CD4-positive, alpha-beta memory T cell (primary cell): ENCODE measurements around the gene IQUB. TPM values are rescaled to one million over a fixed set of nuclear protein-coding genes. Genes with fewer than 3 reads are reported as not detected.
"Not testable (repeated sequence)": the region's sequence is repeated elsewhere in the genome, so short reads cannot be mapped to it uniquely, and the experiment has no call there.

ENCODE experiments used
- CTCF ChIA-PET: fragments of 350-600 bp; sonication (Branson Sonifier 250); formaldehyde crosslinking; loops from one replicate; lab custom pipeline; 2021; ENCODE audit warnings: inconsistent platforms; ENCODE audit not compliant: partially characterized antibody; lab: Charles Lee
- POLR2A ChIA-PET: fragments of 350-600 bp; sonication (Branson Sonifier 250); formaldehyde crosslinking; loops from one replicate; lab custom pipeline; 2021; ENCODE audit not compliant: partially characterized antibody; lab: Charles Lee
- DNase-seq, 5 donors: peaks; one replicate each; pipeline versions ENCODE4 v3.0.0 to v3.0.0-alpha.2; 2020 to 2022; ENCODE audit warnings: mixed read lengths in 1 of 5
- H3K27ac ChIP-seq: one replicate; pipeline ENCODE4 v1.7.0; 2013; ENCODE audit warnings: low read depth, low read length
- H3K27me3 ChIP-seq: 2 replicates; pipeline ENCODE4 v1.7.0; 2013; ENCODE audit warnings: mild to moderate bottlenecking, low read length, moderate library complexity; ENCODE audit not compliant: insufficient read depth
- H3K36me3 ChIP-seq: 2 replicates; pipeline ENCODE4 v1.7.0; 2013; ENCODE audit warnings: mild to moderate bottlenecking, low read length, moderate library complexity; ENCODE audit not compliant: insufficient read depth
- H3K4me1 ChIP-seq: 2 replicates; pipeline ENCODE4 v1.7.0; 2013; ENCODE audit warnings: mild to moderate bottlenecking, low read length, moderate library complexity; ENCODE audit not compliant: insufficient read depth
- H3K4me3 ChIP-seq, 2 donors: one replicate each; pipeline ENCODE4 v1.7.0; 2013; ENCODE audit warnings: low read length in 2 of 2, mild to moderate bottlenecking in 1 of 2
- H3K9me3 ChIP-seq, 2 donors: one replicate each; pipeline ENCODE4 v1.7.0; 2013; ENCODE audit warnings: low read length in 2 of 2, control low read depth in 1 of 2; ENCODE audit not compliant: control insufficient read depth in 1 of 2
- H3K27ac Mint-ChIP-seq, 7 donors: one replicate each; pipeline ENCODE4 v1.8.0; 2020 to 2021; ENCODE audit warnings: mixed read lengths in 7 of 7, mild to moderate bottlenecking in 6 of 7, inconsistent platforms in 3 of 7, moderate library complexity in 3 of 7
- H3K27me3 Mint-ChIP-seq, 2 donors: one replicate each; pipeline ENCODE4 v1.8.0; 2020 to 2021; ENCODE audit warnings: mixed read lengths in 2 of 2
- H3K36me3 Mint-ChIP-seq, 2 donors: one replicate each; pipeline ENCODE4 v1.8.0; 2020 to 2021; ENCODE audit warnings: mixed read lengths in 2 of 2, inconsistent platforms in 1 of 2, mild to moderate bottlenecking in 1 of 2
- H3K4me1 Mint-ChIP-seq, 4 donors: one replicate each; pipeline ENCODE4 v1.8.0; 2020 to 2021; ENCODE audit warnings: mixed read lengths in 4 of 4, mild to moderate bottlenecking in 1 of 4
- H3K4me3 Mint-ChIP-seq, 8 donors: one replicate each; pipeline ENCODE4 v1.8.0; 2020 to 2021; ENCODE audit warnings: mixed read lengths in 8 of 8, mild to moderate bottlenecking in 7 of 8, moderate library complexity in 6 of 8, inconsistent platforms in 3 of 8
- H3K9me3 Mint-ChIP-seq, 8 donors: one replicate each; pipeline ENCODE4 v1.8.0; 2020 to 2021; ENCODE audit warnings: mixed read lengths in 8 of 8, mild to moderate bottlenecking in 5 of 8, inconsistent platforms in 3 of 8, moderate library complexity in 1 of 8
- intact Hi-C: fragments of 100-400 bp; cut with micrococcal nuclease; formaldehyde crosslinking; loops from one replicate; pipeline ENCODE4 v1.15.1; 2023
- polyA plus RNA-seq, 2 donors: library from polyadenylated mRNA; unstranded; fragments of 300-500 nt; fragmentation: Illumina TruSeq; gene quantifications; one replicate each; pipeline ENCODE4 v1.2.3, GENCODE V29; 2021
- total RNA-seq, 2 experiments: library from RNA; stranded (reverse); gene quantifications; one replicate each; pipeline ENCODE4 v1.2.3, GENCODE V29; 2021

The IQUB gene
- total and polyA plus RNA-seq, 4 experiments from 2014 or later = 0.14 to 0.49 TPM; not detected in 2

DNA sequence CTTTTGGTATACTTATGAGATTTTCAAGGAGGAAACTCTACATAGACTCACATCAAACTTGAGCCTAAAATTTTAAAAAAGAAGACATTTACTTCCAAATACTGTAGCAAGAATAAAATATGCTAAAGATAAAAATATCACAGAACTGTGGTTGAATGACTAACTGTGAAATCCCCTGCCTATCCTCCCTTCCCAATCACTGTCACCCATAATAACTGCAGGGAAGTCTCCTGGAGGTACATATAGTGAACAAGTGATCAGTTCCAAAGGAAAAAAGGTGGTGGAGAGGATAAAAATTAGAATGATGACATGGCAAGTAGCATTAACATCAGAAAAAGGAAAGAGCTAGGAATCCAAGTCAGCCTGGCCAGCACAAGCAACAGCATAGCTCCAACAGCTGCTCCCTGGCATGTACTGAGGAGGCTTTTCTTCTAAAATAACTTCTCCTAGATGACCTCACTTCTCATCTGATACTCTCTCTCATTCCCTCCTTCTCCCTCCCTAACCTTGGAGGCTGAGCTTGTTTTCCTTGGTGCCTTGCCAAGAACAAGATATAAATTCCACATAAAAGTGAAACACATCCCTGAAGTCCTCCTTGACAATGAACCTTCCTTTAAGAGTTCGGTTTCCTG is 124.0 kb downstream of the IQUB start:
- Histone ChIP-seq H3K36me3 (no peaks in the 10 kb centered on the region), H3K4me3 (no peak overlapping the region), H3K27me3 (no peaks in the 10 kb centered on the region), H3K9me3 (no peaks in the 10 kb centered on the region), H3K4me1 (no peaks in the 10 kb centered on the region), H3K27ac (no peak overlapping the region)
- Mint-ChIP-seq H3K27ac (no peak overlapping the region), H3K9me3 (peaks cover 0 to 4% (median 1%) of the 10 kb centered on the region in 8 donors), H3K4me3 (peak overlapping the region in 1 of 8 donors; percentile 68), H3K36me3 (no peaks in the 10 kb centered on the region), H3K27me3 (peaks cover 0 to 1% of the 10 kb centered on the region in 2 donors), H3K4me1 (no peaks in the 10 kb centered on the region)
- DNase-seq = no peak
- intact Hi-C loops = no loop called here
- ChIA-PET POLR2A (no interaction called here), CTCF (no interaction called here)

DNA sequence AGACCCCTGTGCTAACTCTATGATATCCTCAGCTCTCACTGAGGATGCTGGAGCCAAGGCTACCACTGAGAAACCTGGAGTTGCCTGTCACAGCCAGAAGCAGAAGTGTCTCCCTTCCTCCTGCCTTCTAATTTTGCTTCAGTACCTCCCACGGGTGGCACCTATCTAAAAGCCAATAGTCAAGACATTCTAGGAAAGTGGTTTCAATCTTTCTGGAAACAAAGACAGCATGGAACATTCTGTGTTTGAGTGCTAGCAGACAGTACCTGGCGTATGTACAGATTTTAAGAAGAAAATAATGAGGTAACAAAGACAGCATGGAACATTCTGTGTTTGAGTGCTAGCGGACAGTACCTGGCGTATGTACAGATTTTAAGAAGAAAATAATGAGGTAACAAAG is 126.4 kb downstream of the IQUB start:
- H3K9me3 ChIP-seq, H3K27ac ChIP-seq, H3K4me3 Mint-ChIP-seq, H3K27me3 Mint-ChIP-seq, H3K36me3 ChIP-seq, H3K27me3 ChIP-seq, H3K4me3 ChIP-seq, H3K27ac Mint-ChIP-seq, H3K9me3 Mint-ChIP-seq, CTCF ChIA-PET, H3K4me1 ChIP-seq, intact Hi-C loops, DNase-seq, H3K36me3 Mint-ChIP-seq, H3K4me1 Mint-ChIP-seq, POLR2A ChIA-PET: not testable (repeated sequence)

Other genes starting within 250 kb of the IQUB start
- 10 to 100 TPM; 62.7 to 64.6 TPM for gene NDUFA5, start 23.2 kb upstream of the IQUB start, total RNA-seq
- gene NDUFA5, start 23.2 kb upstream of the IQUB start, polyA plus RNA-seq = 100 to 1,000 TPM in 1 of 2 donors, 10 to 100 TPM in 1; 80.1 to 108 TPM
- not detected for gene ASB15, start 67.2 kb upstream of the IQUB start, total RNA-seq
- gene ASB15, start 67.2 kb upstream of the IQUB start, polyA plus RNA-seq = under 1 TPM; 0.10 to 0.21 TPM
- not detected for gene LMOD2, start 121.3 kb upstream of the IQUB start, total RNA-seq
- gene LMOD2, start 121.3 kb upstream of the IQUB start, polyA plus RNA-seq = under 1 TPM in 1 of 2 donors, not detected in 1; 0.17 TPM
- gene WASL, start 214.4 kb upstream of the IQUB start, total RNA-seq = 10 to 100 TPM; 12.7 to 13.5 TPM
- 1 to 10 TPM; 1.9 to 2.9 TPM for gene WASL, start 214.4 kb upstream of the IQUB start, polyA plus RNA-seq